ENCODE measurements around the gene ZNF469. TPM values are rescaled to one million over a fixed set of nuclear protein-coding genes. Genes with fewer than 3 reads are reported as not detected.

ZNF469 gene, protein sequence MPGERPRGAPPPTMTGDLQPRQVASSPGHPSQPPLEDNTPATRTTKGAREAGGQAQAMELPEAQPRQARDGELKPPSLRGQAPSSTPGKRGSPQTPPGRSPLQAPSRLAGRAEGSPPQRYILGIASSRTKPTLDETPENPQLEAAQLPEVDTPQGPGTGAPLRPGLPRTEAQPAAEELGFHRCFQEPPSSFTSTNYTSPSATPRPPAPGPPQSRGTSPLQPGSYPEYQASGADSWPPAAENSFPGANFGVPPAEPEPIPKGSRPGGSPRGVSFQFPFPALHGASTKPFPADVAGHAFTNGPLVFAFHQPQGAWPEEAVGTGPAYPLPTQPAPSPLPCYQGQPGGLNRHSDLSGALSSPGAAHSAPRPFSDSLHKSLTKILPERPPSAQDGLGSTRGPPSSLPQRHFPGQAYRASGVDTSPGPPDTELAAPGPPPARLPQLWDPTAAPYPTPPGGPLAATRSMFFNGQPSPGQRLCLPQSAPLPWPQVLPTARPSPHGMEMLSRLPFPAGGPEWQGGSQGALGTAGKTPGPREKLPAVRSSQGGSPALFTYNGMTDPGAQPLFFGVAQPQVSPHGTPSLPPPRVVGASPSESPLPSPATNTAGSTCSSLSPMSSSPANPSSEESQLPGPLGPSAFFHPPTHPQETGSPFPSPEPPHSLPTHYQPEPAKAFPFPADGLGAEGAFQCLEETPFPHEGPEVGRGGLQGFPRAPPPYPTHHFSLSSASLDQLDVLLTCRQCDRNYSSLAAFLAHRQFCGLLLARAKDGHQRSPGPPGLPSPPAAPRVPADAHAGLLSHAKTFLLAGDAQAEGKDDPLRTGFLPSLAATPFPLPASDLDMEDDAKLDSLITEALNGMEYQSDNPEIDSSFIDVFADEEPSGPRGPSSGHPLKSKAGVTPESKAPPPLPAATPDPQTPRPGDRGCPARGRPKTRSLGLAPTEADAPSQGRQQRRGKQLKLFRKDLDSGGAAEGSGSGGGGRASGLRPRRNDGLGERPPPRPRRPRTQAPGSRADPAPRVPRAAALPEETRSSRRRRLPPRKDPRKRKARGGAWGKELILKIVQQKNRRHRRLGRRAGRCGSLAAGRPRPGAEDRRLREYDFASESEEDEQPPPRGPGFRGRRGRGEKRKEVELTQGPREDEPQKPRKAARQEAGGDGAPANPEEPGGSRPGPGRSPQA (N-terminal part only)
- polyA plus RNA-seq (2011; rRNA removed), result 0.81 and 1.2 TPM in 2 replicates
- 0.95 and 2.5 TPM in 2 replicates for polyA minus RNA-seq (2011; rRNA and poly(A)+ RNA removed)

DNA sequence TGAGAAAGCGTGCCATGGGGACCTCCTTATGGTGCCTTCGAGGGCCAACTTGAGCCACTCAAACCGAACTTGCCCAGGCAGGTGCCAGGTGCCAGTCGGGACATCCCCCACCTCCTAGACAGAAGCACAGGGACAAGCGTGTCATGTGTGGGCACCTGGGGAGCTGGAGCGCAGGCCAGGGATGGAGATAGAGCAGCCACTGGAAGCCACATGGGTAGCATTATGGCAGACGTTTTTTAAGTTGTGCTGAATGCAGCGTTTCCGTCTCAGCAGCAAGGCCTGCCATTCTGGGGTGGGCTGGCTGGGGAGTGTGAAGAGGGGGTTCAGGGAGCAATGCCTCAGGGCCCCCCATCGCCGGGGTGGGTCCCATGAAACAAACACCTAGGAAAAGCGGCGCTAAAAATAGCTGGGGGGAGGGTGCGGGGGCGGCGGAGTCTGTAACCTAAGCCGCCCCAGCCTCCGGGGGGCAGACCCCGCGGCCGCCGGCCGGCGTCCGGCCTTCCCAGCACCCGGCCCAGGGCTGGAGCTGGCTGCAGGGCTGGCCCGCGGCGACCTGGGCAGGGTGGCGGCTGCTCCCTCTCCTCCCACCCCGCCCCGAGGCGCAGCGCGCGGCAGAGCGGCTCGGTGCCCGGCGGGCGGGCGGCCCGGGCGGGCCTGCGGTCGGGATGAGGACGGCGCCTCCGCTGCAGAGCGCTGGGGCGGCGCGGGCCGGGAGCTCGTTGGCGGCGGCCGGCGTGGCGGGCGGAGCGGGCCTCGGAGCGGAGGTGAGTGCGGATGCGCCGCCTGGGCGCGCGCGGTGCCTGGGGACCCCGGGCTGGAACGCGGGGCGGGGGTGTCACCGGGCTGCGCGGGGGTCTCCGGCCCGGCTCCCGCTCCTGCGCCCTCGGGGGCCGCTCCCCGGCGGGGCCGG, at the start of gene ZNF469:
Gene ZNF469 (plus strand): TSS at position 469 of the 910 bp plus-strand sequence. CDS start 44,512 bp downstream, outside the sequence.
- CTCF ChIA-PET, result interaction anchor here (0.6 to 1.6 kb wide), 8 partner anchors 9 to 410 kb away, joined by 3 to 7 read pairs (median 3); no protein-coding TSS in a partner anchor
- no peaks in the 10 kb centered on the region for H3K36me3 ChIP-seq (ENCODE audit: control insufficient read depth, insufficient read depth, low read length)
- TF ChIP-seq, protein P1, sequence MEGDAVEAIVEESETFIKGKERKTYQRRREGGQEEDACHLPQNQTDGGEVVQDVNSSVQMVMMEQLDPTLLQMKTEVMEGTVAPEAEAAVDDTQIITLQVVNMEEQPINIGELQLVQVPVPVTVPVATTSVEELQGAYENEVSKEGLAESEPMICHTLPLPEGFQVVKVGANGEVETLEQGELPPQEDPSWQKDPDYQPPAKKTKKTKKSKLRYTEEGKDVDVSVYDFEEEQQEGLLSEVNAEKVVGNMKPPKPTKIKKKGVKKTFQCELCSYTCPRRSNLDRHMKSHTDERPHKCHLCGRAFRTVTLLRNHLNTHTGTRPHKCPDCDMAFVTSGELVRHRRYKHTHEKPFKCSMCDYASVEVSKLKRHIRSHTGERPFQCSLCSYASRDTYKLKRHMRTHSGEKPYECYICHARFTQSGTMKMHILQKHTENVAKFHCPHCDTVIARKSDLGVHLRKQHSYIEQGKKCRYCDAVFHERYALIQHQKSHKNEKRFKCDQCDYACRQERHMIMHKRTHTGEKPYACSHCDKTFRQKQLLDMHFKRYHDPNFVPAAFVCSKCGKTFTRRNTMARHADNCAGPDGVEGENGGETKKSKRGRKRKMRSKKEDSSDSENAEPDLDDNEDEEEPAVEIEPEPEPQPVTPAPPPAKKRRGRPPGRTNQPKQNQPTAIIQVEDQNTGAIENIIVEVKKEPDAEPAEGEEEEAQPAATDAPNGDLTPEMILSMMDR (IDR thresholded peaks at IDR 0.05; ENCODE audit: insufficient read depth, low read depth, low read length), result no peak
- H3K27me3 ChIP-seq (ENCODE audit: control insufficient read depth, insufficient read depth, low read length), result no peaks in the 10 kb centered on the region
- H3K4me3 ChIP-seq (ENCODE audit: low read depth, low read length), result peak within 1 kb of the TSS; percentile 50
- no peak for DNase-seq (ENCODE audit: low read depth)
- POLR2A ChIA-PET, result interaction anchor here (0.6 kb wide), 1 partner anchor 939 kb away, joined by 7 read pairs; no protein-coding TSS in a partner anchor

DNA sequence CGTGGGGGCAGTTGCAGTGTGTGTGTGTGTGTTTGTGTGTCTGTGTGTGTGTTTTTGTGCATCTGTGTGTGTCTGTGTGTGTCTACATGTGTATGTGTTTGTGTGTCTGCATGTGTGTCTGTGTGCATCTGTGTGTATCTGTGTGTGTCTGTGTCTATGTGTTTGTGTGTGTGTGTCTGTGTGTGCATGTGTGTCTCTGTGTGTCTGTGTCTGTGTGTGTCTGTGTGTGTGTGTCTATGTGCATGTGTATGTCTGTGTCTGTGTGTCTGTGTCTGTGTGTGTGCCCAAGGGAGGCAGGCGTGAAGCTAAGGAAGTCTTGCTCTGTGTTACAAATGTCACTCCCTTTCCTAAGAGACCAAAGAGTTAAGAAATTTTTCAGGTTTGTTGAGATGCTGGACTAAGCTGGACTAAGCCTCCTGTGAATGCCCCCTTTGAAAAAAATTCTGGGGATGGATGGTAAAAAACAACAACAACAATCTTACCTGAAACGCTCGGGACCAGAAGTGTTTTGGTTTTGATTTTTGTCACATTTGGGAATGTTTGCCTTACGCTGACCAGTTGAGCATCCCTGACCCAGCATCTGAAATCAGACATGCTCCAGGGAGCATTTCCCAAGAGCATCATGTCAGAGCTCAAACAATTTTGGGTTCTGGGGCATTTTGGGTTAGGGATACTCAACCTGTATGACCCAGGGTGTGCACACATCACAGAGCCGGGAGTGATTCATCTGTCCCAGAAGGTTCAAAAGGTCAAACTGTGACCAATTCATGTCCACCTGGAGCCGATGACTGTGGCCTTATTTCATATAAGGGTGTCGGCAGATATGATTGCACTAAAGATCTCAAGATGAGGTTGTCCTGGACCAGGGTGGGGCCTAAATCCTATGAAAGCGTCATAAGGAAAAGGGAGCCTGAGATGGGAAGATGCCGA, 48.6 kb upstream of the ZNF469 start:
- ChIA-PET CTCF (interaction anchor here (1.2 kb wide), 1 partner anchor 49 kb away, joined by 3 read pairs; the partner anchor contains the start of gene ZNF469), POLR2A (interaction anchor here (0.6 kb wide), 1 partner anchor 28 kb away, joined by 3 read pairs; no protein-coding TSS in a partner anchor)
- DNase-seq (ENCODE audit: low read depth), result no peak
- TF ChIP-seq, protein P1 (IDR thresholded peaks at IDR 0.05; ENCODE audit: insufficient read depth, low read depth, low read length), result no peak
- H3K4me3 ChIP-seq (ENCODE audit: low read depth, low read length), result no peak overlapping the region
- no peaks in the 10 kb centered on the region for H3K27me3 ChIP-seq (ENCODE audit: control insufficient read depth, insufficient read depth, low read length)
- H3K36me3 ChIP-seq (ENCODE audit: control insufficient read depth, insufficient read depth, low read length), result no peaks in the 10 kb centered on the region

DNA sequence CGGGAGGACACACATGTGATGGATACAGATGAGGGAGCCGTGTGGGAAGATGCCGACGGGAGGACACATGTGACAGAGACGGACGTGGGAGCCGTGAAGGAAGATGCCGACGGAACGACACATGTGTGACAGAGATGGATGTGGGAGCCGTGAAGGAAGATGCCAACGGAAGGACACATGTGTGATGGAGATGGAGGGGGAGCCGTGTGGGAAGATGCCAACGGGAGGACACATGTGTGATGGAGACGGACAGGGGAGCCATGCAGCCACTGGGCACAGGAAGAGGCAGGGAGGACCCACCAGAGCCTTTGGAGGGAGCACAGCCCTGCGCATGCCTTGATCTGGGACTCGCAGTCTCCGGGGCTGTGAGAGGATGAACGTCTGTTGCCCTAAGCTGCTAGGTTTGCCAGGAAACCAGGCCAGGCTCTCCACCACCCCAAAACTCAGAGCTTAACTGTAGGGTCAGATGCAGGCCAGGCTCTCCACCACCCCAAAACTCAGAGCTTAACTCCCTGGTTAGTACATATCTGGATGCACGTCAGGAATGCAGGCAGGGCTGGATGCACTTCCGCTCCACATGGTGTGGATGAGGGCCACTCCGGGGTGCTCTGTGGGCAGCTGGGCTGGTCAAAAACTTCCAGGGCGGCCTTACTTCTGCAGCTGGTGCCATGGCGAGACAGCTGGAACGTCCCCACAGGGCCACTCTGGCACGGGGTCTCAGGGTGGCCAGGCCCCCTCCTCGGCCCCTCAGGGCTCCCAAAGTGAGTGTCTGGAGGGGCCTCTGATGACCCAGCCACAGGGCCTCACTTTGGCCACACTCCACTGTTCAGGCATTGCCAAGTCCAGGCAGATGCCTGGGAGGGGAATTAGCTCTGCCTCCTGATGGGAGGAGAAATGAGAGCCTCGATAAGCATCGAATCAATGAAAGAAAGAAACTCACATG, 47.7 kb upstream of the ZNF469 start:
- H3K27me3 ChIP-seq (ENCODE audit: control insufficient read depth, insufficient read depth, low read length), result no peaks in the 10 kb centered on the region
- POLR2A ChIA-PET, result interaction anchor here (0.6 kb wide), 1 partner anchor 29 kb away, joined by 3 read pairs; no protein-coding TSS in a partner anchor
- H3K36me3 ChIP-seq (ENCODE audit: control insufficient read depth, insufficient read depth, low read length), result no peaks in the 10 kb centered on the region
- TF ChIP-seq, protein P1 (IDR thresholded peaks at IDR 0.05; ENCODE audit: insufficient read depth, low read depth, low read length), result no peak
- no peak for DNase-seq (ENCODE audit: low read depth)
- no peak overlapping the region for H3K4me3 ChIP-seq (ENCODE audit: low read depth, low read length)
- CTCF ChIA-PET, result interaction anchor here (1.2 kb wide), 1 partner anchor 48 kb away, joined by 3 read pairs; the partner anchor contains the start of gene ZNF469
